ENCODE measurements around the gene MKI67.

Gene MKI67

GRCh38 chr10:128066870-128067382, 59.3 kb downstream of the MKI67 start:
- DNase-seq (ENCODE audit: low read depth in 2 of 2, low spot score in 1 of 2): no peak

GRCh38 chr10:128065881-128066534, 60.2 kb downstream of the MKI67 start:
- DNase-seq (ENCODE audit: low read depth in 2 of 2, low spot score in 1 of 2): no peak

DNA sequence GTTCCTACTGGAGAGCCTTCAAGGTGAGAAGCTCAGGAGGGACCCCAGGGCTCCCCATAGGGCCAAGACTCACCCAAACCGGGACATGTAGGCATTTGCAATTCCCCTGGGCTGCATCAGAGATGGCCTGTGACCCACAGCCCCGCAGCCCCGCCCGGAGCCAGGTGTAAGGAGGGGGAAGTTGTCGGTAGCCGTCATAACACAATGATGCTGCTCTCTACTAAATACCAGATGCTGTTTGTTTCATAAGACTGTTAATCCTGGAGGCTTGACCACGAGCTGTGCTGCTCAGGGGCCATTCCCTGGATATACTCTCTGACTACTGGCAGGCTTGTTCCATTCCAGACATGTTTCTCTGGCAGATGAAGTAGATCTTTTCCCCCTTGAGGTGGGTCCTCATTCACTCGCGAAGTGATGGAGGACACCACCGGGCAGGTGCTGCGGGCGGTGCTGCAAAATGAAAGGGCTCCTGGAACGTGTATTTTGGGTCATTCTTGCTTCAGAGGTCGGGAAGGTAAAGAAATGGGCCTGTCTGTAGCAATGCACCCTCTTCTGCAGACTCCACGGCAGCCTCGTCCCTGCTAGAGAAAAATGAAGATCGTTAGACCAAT, 61.1 kb downstream of the MKI67 start:
- no peak for DNase-seq (ENCODE audit: low read depth in 2 of 2, low spot score in 1 of 2)

DNA sequence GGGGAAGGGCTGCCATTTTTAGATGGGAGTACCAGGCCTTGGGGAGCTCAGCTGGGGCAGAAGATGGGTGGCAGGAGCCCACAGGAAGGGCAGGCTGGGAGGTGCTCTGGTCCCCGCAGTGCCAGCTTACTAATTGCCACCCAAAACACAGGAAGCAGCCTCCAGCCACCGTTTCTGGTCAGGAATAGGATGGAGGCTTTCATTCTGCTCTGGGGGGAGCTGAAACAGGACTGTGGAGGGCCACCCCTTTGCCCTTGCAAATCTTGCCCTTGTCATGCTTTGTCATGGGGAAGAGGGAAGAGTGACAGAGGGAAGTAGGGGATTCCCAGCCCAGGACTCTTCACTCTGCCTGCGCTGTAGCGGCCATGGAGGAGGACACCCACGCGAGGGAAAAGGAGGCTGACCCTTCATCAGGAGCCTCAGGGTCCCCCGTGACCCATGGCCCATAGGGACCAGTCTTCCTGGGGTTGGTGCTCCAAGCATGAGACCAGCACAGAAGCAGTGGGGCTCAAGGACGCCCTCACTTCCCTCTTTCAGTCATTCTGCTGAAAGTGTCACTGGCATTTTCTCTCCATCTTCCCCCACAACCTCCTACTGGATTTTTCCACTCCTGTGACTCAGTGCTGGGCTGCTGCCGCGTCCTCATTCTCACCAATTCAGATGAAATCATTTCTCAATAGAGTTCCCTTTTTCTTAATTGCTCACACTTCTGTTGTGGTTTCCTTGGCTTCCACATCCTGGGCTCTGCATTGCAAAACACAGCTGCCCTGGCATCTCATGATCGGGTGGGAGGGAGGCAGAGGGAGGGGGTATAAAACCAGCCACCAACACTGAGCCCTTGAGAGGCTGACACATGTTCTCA, 61.9 kb downstream of the MKI67 start:
- DNase-seq (ENCODE audit: low read depth in 2 of 2, low spot score in 1 of 2): peak; percentile 58 to 68

GRCh38 chr10:128063736-128064107, 62.5 kb downstream of the MKI67 start:
- no peak for DNase-seq (ENCODE audit: low read depth in 2 of 2, low spot score in 1 of 2)

GRCh38 chr10:128062881-128063563, 63.2 kb downstream of the MKI67 start:
- DNase-seq (ENCODE audit: low read depth in 2 of 2, low spot score in 1 of 2): no peak

- DNase-seq (ENCODE audit: low read depth in 2 of 2, low spot score in 1 of 2): no peak
Measured at GRCh38 chr10:128062331-128062880, 63.8 kb downstream of the MKI67 start.

DNA sequence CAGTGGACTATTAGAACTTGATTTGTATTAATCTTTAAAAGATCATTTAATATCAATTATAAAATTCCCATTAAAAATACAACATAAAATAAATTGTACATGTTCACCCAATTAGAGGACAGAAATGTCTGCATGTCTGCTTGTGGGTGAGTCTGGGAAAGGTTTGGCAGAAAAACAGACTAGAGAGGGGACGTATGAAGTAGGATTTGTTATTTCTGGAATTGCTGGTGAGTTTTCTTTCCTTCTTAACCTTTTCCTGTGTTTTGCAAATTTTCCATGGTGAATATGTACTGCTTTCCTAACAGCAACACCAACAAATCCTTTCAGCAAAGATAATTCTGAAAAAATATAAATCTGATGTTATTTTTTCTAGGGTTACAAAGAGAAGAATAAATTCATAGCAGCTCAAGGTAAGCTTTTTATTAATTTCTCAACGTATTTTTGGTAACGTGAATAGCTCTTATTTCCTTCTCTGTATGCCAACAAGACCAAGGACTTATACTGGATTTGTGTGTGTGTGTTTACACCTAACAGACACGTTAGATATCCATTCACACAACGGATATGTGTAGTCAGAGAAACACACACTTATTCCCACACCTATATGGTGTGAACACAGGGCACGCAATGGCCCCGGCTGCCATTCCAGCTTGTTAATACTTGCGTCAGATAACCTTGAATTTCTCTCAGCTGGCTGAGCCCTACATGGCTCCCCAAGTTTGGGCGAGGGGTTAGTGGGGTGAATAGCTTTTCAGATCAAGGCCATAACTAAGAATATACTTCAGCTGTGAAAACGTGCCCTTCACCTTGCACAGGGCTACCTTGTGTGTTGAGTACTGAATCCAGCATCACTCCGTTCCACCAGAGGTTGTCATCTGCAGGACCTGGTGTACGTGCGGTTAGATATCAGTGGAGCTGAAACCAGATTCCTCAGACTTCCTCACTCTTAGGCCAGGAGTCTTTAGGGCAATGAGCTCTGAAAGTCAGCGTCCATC, 64.6 kb downstream of the MKI67 start:
- DNase-seq (ENCODE audit: low read depth in 2 of 2, low spot score in 1 of 2): no peak

- no peak for DNase-seq (ENCODE audit: low read depth in 2 of 2, low spot score in 1 of 2)
Measured at GRCh38 chr10:128060341-128061250, 65.6 kb downstream of the MKI67 start.

DNA sequence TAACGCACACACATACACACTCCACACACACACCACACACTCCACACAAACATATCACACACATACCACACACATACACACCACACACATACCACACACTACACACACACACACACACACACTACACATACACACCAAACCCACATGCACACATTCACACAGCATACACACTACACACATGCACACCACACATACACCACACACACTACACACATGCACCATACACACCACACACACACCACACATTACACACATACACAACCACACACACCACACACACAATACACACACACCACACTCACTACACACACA, 66.3 kb downstream of the MKI67 start:
- DNase-seq (ENCODE audit: low read depth in 2 of 2, low spot score in 1 of 2): no peak

DNA sequence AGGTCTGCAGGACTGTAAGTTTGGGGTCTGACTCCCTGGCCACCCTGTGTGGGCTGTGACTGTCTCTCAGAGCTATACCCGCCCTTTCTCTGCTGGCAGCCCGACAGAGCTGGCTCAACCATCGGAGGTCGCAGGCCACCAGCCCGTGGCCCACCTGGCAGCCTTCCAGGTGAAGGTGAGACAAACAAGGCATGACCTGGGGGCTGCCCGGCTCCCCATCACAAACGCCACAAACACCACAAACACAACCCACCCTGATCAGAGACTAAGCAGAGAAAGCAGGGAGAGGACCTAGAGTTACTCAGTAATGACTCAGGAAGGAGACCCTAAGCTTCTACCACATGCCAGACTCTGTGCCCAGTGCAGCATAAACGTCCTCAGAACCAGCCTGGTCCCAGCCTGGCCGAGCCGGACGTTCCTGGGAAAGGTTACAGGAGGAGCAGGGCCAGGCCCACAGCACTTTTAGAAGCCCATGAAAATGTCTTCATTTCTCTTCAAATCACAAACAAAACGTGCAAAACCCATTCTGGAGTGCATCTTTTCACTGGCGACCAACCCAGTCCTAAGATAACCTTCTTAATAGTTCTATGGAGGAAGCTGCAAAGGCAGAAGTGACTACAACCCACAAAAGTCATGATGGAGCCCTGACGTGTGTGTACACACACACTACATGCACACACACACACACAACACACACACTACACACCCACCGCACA, 66.8 kb downstream of the MKI67 start:
- no peak for DNase-seq (ENCODE audit: low read depth in 2 of 2, low spot score in 1 of 2)

GRCh38 chr10:128058750-128059134, 67.5 kb downstream of the MKI67 start:
- DNase-seq (ENCODE audit: low read depth in 2 of 2, low spot score in 1 of 2): no peak

DNA sequence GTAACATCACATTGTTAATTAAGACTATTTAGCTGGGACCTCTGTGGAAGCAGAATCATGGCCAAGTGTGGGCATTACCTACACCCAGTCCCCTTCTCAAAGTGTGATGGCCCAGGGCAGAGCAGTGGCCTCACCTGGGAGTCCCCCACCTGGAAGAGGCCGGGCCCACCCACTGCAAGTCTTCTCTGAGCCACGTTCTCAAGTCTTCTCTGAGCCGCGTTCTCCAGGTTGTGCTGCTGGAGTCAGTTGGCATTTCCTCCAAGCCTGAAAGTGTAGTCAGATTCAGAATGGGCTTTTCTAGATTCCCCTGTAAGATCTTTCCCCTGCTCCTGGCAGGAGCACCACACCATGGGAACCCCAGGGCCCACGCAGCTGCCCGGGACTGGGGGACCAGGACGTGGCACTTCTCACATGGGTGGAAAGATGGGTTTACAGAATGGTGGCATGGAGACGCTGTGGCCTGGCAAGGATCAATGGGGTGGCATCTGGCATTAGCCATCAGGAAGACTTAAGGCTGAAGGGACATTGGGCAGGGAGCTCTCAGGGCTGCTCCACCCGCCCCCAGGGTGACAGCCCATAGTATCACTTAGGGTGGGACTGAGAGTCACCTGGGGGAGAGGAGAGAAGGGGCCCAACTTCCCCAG, 68.0 kb downstream of the MKI67 start:
- no peak for DNase-seq (ENCODE audit: low read depth in 2 of 2, low spot score in 1 of 2)

- no peak for DNase-seq (ENCODE audit: low read depth in 2 of 2, low spot score in 1 of 2)
Measured at GRCh38 chr10:128056303-128057050, 69.7 kb downstream of the MKI67 start.

DNA sequence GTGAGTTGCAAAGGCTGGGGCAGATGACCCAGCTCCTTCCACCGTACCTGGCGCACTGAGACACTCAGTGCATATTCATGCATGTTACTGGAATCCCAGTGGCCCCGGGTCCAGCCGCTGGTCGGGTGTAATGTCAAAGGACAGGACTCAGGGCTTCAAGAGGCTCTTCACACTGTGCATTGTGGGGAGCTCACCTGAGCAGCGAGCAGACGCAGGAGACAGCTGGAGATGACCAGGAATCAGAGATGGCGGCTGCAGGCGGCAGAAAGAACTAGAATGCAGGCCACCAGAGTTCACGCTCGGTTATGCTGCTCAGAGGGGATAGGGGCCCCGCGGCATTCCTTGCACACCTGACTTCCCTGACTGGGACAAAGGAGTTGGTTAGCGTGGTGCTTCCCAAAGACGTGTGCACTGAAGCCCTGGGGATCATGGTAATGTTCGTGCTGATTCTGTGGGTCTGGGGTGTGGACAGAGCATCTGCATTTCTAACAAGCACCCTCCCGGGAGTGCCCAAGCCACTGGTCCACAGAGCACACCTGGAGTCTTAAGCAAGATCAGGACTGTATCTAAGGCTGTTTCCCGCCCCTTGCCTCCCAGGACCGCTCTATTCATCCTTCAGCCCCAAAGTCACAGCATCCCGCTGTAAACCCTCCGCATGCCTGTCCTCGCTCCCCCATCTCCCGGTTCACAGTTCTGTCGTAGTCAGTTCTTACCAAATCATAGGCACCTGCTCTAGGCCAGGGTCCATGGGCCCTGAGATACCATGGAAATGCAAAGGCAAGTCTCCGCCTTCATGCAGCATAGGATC, 71.0 kb downstream of the MKI67 start:
- no peak for DNase-seq (ENCODE audit: low read depth in 2 of 2, low spot score in 1 of 2)

- DNase-seq (ENCODE audit: low read depth in 2 of 2, low spot score in 1 of 2): no peak
Measured at GRCh38 chr10:128054163-128054970, 71.9 kb downstream of the MKI67 start.
